HG02885 (cell line): ENCODE results near the gene CLDN24.

Experiments
- ATAC-seq: cut with Tn5 transposase; IDR thresholded peaks from one replicate; pipeline ENCODE4 v1.9.1; 2021; ENCODE audit warnings: mild to moderate bottlenecking; ENCODE audit not compliant: unreplicated experiment, poor library complexity

Gene CLDN24

GRCh38 chr4:183322326-183322725 lies at the start of gene CLDN24:
Gene CLDN24, minus strand, starts transcription at chr4:183322426. Its CDS starts 0 bp downstream, at chr4:183322426.
- ATAC-seq: no peak

GRCh38 chr4:183370786-183371185 lies 48.6 kb upstream of the CLDN24 start:
- ATAC-seq: no peak

- no peak for ATAC-seq
Measured at GRCh38 chr4:183369073-183369472, 46.8 kb upstream of the CLDN24 start.

GRCh38 chr4:183366206-183366835 lies 44.1 kb upstream of the CLDN24 start:
- no peak for ATAC-seq

- no peak for ATAC-seq
Measured at GRCh38 chr4:183364025-183364424, 41.8 kb upstream of the CLDN24 start.

- no peak for ATAC-seq
Measured at GRCh38 chr4:183362916-183363542, 40.8 kb upstream of the CLDN24 start.

GRCh38 chr4:183362036-183362435 lies 39.8 kb upstream of the CLDN24 start:
- no peak for ATAC-seq

GRCh38 chr4:183360161-183360919 lies 38.1 kb upstream of the CLDN24 start:
- no peak for ATAC-seq

GRCh38 chr4:183358215-183358755 lies 36.1 kb upstream of the CLDN24 start:
- ATAC-seq: no peak

GRCh38 chr4:183356931-183357675 lies 34.9 kb upstream of the CLDN24 start:
- no peak for ATAC-seq

- ATAC-seq: no peak
Measured at GRCh38 chr4:183356173-183356830, 34.1 kb upstream of the CLDN24 start.

- no peak for ATAC-seq
Measured at GRCh38 chr4:183355405-183355804, 33.2 kb upstream of the CLDN24 start.

- no peak for ATAC-seq
Measured at GRCh38 chr4:183354219-183354618, 32.0 kb upstream of the CLDN24 start.

- no peak for ATAC-seq
Measured at GRCh38 chr4:183353557-183353956, 31.3 kb upstream of the CLDN24 start.

- no peak for ATAC-seq
Measured at GRCh38 chr4:183352546-183352945, 30.3 kb upstream of the CLDN24 start.

GRCh38 chr4:183350317-183351071 lies 28.3 kb upstream of the CLDN24 start:
- ATAC-seq: no peak

GRCh38 chr4:183349673-183350072 lies 27.4 kb upstream of the CLDN24 start:
- ATAC-seq: no peak

- no peak for ATAC-seq
Measured at GRCh38 chr4:183348706-183349659, 26.8 kb upstream of the CLDN24 start.
